ENCODE results near the gene P2RX7. TPM values are rescaled to one million over a fixed set of nuclear protein-coding genes. Genes with fewer than 3 reads are reported as not detected.

Gene P2RX7
- total and polyA plus RNA-seq, 9 of the 15 experiments (the other 6 are each of a cell fraction or from before 2014, with no cell fraction given): 0.04 to 0.65 (median 0.30) TPM

- DNase-seq (ENCODE audit: extremely low read depth in 1 of 4, low spot score in 3 of 4) (no peak), ATAC-seq (no peak), FAIRE-seq (no peak)
- no peaks in the 10 kb centered on the region for H3K9me3 ChIP-seq (replicated peaks; ENCODE audit: control insufficient read depth, insufficient read depth, low read depth, low read length)
- ChIA-PET POLR2A (interaction anchor here (0.6 kb wide), 1 partner anchor 17 kb away, joined by 3 read pairs; no protein-coding TSS in a partner anchor), CTCF (ENCODE audit: low intra/inter-chr PET ratio) (interaction anchor here (0.7 kb wide), 1 partner anchor 400 kb away, joined by 4 read pairs; no protein-coding TSS in a partner anchor)
- no peaks in the 10 kb centered on the region for H3K9me1 ChIP-seq (ENCODE audit: control insufficient read depth, insufficient read depth, low read length)
- H3K79me2 ChIP-seq (ENCODE audit: control insufficient read depth, insufficient read depth, low read length): no peaks in the 10 kb centered on the region
- intact Hi-C loops (cut with micrococcal nuclease): no loop called here
- H3K27ac ChIP-seq (ENCODE audit: extremely low read depth, low read depth, low read length): no peak overlapping the region
- H3K9ac ChIP-seq (ENCODE audit: insufficient read depth in 1 of 2, low read depth in 2 of 2, low read length in 2 of 2): no peak overlapping the region
- no peaks in the 10 kb centered on the region for H4K20me1 ChIP-seq (replicated peaks; ENCODE audit: control insufficient read depth, insufficient read depth, low read length)
- H3K4me3 ChIP-seq: no peak overlapping the region
- WGBS (ENCODE audit: insufficient coverage, low coverage, missing lambda C conversion rate): 52% methylated on average over 14 of the region's 14 CpGs
- H3K27me3 ChIP-seq (ENCODE audit: control insufficient read depth in 2 of 2, insufficient read depth in 2 of 2, low read length in 2 of 2): no peaks in the 10 kb centered on the region
- H2AFZ ChIP-seq (ENCODE audit: low read depth, low read length): no peak overlapping the region
- no peak overlapping the region for H3K4me2 ChIP-seq (ENCODE audit: insufficient read depth, low read length)
- TF ChIP-seq BRF2 (IDR thresholded peaks at IDR 0.05; ENCODE audit: borderline replicate concordance, insufficient read depth, insufficient read length) (no peak), CEBPB (tag; IDR thresholded peaks at IDR 0.05) (peak; percentile 95), CEBPG (CRISPR knock-in tag; IDR thresholded peaks at IDR 0.05) (peak; percentile 78), CEBPG (tag; conservative IDR thresholded peaks at IDR 0.05 in 1 of 2, IDR thresholded peaks at IDR 0.05 in 1 of 2) (peak; percentile 66 to 83), ZBTB34 (CRISPR knock-in tag; IDR thresholded peaks at IDR 0.05) (no peak), RFX1 (IDR thresholded peaks at IDR 0.05) (peak; percentile 56)
- peaks cover 2% of the 10 kb centered on the region in 2 experiments; a peak in 2 of 5 replicates for H3K4me1 ChIP-seq (replicated peaks in 1 of 2; ENCODE audit: control insufficient read depth in 2 of 2, insufficient read depth in 2 of 2, low read length in 2 of 2)
- no TSS peak for BruUV-seq (replicated peaks)
- in situ Hi-C loops (cut with MboI): no loop called here
- H3K36me3 ChIP-seq (ENCODE audit: control insufficient read depth, insufficient read depth, low read length): no peaks in the 10 kb centered on the region
Measured at GRCh38 chr12:121167232-121167820, 34.6 kb downstream of the P2RX7 start.
